K562 (cell line): ENCODE measurements around the gene OR2C1. TPM values are rescaled to one million over a fixed set of nuclear protein-coding genes. Genes with fewer than 3 reads are reported as not detected.

Experiments
- GATAD2A ChIP-seq: fragments of 450-650 bp; IDR thresholded peaks from 2 replicates; pipeline ENCODE4 v1.6.1; 2017
- HMG20A ChIP-seq: fragments of 450-650 bp; formaldehyde crosslinking; conservative IDR thresholded peaks from 2 replicates; pipeline ENCODE4 v1.4.0; 2020; ENCODE audit warnings: mild to moderate bottlenecking, mixed read lengths
- NRF1 ChIP-seq, 2 experiments: fragments of 450-650 bp; IDR thresholded peaks in 1 of 2; conservative IDR thresholded peaks in 1 of 2; 2 replicates each; pipeline ENCODE4 v1.6.1; 2014; ENCODE audit warnings: mild to moderate bottlenecking in 2 of 2
- RAD51 ChIP-seq: fragments of 450-650 bp; IDR thresholded peaks from 2 replicates; pipeline ENCODE4 v1.7.1; 2016; ENCODE audit warnings: low read depth, mild to moderate bottlenecking, borderline replicate concordance
- STAG1 ChIP-seq: sonication (generic); formaldehyde crosslinking; IDR thresholded peaks from 2 replicates; pipeline ENCODE4 v1.5.0; 2020; ENCODE audit warnings: missing genetic modification reagents, borderline replicate concordance
- WHSC1 ChIP-seq: IDR thresholded peaks from one replicate; pipeline ENCODE4 v1.6.1; 2012; ENCODE audit warnings: low read length, control low read depth, inconsistent platforms
- ZNF561 ChIP-seq: fragments of 450-650 bp; formaldehyde crosslinking; conservative IDR thresholded peaks from 2 replicates; pipeline ENCODE4 v1.4.0; 2020; ENCODE audit warnings: mild to moderate bottlenecking, moderate library complexity
- ZNF699 ChIP-seq: fragments of 250-450 bp; sonication (Bioruptor Pico); IDR thresholded peaks from 2 replicates; pipeline ENCODE4 v1.8.0; 2021; ENCODE audit warnings: mild to moderate bottlenecking, moderate library complexity; ENCODE audit not compliant: insufficient replicate concordance
- polyA plus RNA-seq, 8 experiments: library from polyadenylated mRNA; depleted of rRNA in 4 of 8; stranded (reverse) in 5 of 8; unstranded in 3 of 8; fragments of >200 nt; fragmentation: Nextera tagmentation in 2 of 8; fragmentation: Illumina TruSeq in 1 of 8; extraction: Ambion mirVana in 2 of 8; extraction: Trizol in 1 of 8; gene quantifications; 2 replicates each; pipeline versions ENCODE4 v1.2.1 to v1.2.3, GENCODE V29; 2011 to 2014; ENCODE audit warnings: inconsistent platforms in 1 of 8, missing spikeins in 1 of 8
- total RNA-seq, 7 experiments: library from RNA; depleted of rRNA in 6 of 7; stranded (reverse); fragments of >200 nt in 6 of 7; fragmentation: Illumina TruSeq in 2 of 7; extraction: Trizol in 2 of 7; gene quantifications; 2 replicates each; pipeline versions ENCODE4 v1.2.1 to v1.2.3, GENCODE V29; 2011 to 2021; ENCODE audit warnings: low replicate concordance in 1 of 7
- TF ChIP-seq, protein P1 (sequence below): fragments of 250-450 bp; sonication (Bioruptor Pico); IDR thresholded peaks from 2 replicates; pipeline ENCODE4 v1.8.0; 2022; ENCODE audit warnings: moderate library complexity, mild to moderate bottlenecking, inconsistent platforms
- TF ChIP-seq, protein P2 (sequence below): fragments of 250-450 bp; sonication (Bioruptor Pico); IDR thresholded peaks from 2 replicates; pipeline ENCODE4 v1.5.0; 2020; ENCODE audit warnings: mild to moderate bottlenecking, borderline replicate concordance
- TF ChIP-seq, protein P3 (sequence below): fragments of 450-650 bp; IDR thresholded peaks from 2 replicates; pipeline ENCODE4 v1.6.1; 2016
- TF ChIP-seq, protein P4 (sequence below): fragments of 450-650 bp; IDR thresholded peaks from 2 replicates; pipeline ENCODE4 v1.6.1; 2017; ENCODE audit warnings: antibody characterized with exemption
- TF ChIP-seq, protein P5 (sequence below): fragments of 250-450 bp; sonication (Bioruptor Pico); IDR thresholded peaks from 2 replicates; pipeline ENCODE4 v1.4.0; 2020; ENCODE audit warnings: mild to moderate bottlenecking, moderate library complexity, borderline replicate concordance
- TF ChIP-seq, protein P6 (sequence below): IDR thresholded peaks from 2 replicates; pipeline ENCODE4 v1.6.1; 2011; ENCODE audit warnings: borderline replicate concordance, low read depth, mild to moderate bottlenecking, moderate library complexity, low read length; ENCODE audit not compliant: insufficient read depth, poor library complexity, severe bottlenecking

The OR2C1 gene
- total and polyA plus RNA-seq, 9 of the 15 experiments (the other 6 are each of a cell fraction or from before 2014, with no cell fraction given): not detected

DNA sequence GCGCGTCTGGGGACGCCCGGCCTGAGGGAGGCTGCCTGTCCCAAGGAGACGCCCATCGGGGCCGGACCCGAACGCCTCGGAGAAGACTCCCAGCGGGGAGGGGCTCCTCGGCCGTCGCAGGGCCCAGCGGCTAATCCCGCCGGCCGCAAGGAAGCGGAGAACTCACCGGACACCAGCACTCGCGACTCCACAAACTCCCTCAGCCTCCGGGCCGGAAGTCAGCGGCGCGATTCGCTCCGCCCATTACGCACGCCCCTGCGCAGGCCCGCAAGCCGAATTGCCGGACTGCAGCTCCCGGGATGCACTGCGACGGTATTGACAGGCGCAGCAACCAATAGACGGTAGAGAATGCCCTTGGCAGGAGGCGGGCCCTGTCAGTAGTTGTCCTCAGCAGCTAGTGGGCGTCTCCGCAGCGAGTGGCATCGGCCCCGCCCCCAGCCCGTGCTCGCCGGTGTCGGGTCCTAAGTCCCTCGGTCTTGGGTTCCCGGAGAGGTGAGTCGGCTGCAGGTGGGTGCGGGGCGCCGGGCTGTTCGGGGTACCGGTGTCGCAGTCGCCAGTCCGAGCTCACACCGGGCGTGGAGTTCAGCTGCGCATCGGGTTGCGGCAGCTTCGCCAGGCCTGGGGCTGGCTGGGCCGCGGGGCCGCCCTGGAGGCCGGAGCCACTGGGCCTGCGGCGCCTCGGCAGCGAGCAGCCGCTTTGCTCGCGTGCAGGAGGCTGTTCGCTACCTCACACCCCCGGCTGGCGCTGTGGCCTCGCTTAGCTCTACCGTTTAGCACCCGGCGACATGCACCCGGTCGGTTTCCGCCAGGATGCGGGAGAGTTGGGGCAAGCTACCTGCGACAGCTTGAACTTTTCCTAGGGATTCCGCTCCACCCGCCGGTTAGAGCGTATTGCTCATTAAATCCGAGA is 45.3 kb downstream of the OR2C1 start, which contains the start of the genes ZNF174 and ZSCAN32 (continued):
- TF ChIP-seq, protein P1, sequence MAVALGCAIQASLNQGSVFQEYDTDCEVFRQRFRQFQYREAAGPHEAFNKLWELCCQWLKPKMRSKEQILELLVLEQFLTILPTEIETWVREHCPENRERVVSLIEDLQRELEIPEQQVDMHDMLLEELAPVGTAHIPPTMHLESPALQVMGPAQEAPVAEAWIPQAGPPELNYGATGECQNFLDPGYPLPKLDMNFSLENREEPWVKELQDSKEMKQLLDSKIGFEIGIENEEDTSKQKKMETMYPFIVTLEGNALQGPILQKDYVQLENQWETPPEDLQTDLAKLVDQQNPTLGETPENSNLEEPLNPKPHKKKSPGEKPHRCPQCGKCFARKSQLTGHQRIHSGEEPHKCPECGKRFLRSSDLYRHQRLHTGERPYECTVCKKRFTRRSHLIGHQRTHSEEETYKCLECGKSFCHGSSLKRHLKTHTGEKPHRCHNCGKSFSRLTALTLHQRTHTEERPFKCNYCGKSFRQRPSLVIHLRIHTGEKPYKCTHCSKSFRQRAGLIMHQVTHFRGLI: no peak
- TF ChIP-seq RAD51: no peak
- no peak for TF ChIP-seq ZNF561 (CRISPR knock-in tag)
- TF ChIP-seq HMG20A (CRISPR knock-in tag): no peak
- TF ChIP-seq ZNF699 (CRISPR knock-in tag): no peak
- TF ChIP-seq, protein P2, sequence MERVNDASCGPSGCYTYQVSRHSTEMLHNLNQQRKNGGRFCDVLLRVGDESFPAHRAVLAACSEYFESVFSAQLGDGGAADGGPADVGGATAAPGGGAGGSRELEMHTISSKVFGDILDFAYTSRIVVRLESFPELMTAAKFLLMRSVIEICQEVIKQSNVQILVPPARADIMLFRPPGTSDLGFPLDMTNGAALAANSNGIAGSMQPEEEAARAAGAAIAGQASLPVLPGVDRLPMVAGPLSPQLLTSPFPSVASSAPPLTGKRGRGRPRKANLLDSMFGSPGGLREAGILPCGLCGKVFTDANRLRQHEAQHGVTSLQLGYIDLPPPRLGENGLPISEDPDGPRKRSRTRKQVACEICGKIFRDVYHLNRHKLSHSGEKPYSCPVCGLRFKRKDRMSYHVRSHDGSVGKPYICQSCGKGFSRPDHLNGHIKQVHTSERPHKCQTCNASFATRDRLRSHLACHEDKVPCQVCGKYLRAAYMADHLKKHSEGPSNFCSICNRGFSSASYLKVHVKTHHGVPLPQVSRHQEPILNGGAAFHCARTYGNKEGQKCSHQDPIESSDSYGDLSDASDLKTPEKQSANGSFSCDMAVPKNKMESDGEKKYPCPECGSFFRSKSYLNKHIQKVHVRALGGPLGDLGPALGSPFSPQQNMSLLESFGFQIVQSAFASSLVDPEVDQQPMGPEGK (CRISPR knock-in tag): no peak
- TF ChIP-seq STAG1 (CRISPR knock-in tag): no peak
- peak; percentile 98 for TF ChIP-seq NRF1 (conservative IDR thresholded peaks at IDR 0.05 in 1 of 2, IDR thresholded peaks at IDR 0.05 in 1 of 2)
- TF ChIP-seq, protein P3, sequence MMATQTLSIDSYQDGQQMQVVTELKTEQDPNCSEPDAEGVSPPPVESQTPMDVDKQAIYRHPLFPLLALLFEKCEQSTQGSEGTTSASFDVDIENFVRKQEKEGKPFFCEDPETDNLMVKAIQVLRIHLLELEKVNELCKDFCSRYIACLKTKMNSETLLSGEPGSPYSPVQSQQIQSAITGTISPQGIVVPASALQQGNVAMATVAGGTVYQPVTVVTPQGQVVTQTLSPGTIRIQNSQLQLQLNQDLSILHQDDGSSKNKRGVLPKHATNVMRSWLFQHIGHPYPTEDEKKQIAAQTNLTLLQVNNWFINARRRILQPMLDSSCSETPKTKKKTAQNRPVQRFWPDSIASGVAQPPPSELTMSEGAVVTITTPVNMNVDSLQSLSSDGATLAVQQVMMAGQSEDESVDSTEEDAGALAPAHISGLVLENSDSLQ: peak; percentile 100
- TF ChIP-seq, protein P4, sequence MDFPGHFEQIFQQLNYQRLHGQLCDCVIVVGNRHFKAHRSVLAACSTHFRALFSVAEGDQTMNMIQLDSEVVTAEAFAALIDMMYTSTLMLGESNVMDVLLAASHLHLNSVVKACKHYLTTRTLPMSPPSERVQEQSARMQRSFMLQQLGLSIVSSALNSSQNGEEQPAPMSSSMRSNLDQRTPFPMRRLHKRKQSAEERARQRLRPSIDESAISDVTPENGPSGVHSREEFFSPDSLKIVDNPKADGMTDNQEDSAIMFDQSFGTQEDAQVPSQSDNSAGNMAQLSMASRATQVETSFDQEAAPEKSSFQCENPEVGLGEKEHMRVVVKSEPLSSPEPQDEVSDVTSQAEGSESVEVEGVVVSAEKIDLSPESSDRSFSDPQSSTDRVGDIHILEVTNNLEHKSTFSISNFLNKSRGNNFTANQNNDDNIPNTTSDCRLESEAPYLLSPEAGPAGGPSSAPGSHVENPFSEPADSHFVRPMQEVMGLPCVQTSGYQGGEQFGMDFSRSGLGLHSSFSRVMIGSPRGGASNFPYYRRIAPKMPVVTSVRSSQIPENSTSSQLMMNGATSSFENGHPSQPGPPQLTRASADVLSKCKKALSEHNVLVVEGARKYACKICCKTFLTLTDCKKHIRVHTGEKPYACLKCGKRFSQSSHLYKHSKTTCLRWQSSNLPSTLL: no peak
- TF ChIP-seq, protein P5, sequence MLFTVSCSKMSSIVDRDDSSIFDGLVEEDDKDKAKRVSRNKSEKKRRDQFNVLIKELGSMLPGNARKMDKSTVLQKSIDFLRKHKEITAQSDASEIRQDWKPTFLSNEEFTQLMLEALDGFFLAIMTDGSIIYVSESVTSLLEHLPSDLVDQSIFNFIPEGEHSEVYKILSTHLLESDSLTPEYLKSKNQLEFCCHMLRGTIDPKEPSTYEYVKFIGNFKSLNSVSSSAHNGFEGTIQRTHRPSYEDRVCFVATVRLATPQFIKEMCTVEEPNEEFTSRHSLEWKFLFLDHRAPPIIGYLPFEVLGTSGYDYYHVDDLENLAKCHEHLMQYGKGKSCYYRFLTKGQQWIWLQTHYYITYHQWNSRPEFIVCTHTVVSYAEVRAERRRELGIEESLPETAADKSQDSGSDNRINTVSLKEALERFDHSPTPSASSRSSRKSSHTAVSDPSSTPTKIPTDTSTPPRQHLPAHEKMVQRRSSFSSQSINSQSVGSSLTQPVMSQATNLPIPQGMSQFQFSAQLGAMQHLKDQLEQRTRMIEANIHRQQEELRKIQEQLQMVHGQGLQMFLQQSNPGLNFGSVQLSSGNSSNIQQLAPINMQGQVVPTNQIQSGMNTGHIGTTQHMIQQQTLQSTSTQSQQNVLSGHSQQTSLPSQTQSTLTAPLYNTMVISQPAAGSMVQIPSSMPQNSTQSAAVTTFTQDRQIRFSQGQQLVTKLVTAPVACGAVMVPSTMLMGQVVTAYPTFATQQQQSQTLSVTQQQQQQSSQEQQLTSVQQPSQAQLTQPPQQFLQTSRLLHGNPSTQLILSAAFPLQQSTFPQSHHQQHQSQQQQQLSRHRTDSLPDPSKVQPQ (CRISPR knock-in tag): no peak
- TF ChIP-seq GATAD2A: 0 out of 2 replicates have a peak, but pooled peaks have one; percentile 31
- TF ChIP-seq WHSC1: no peak
- TF ChIP-seq, protein P6, sequence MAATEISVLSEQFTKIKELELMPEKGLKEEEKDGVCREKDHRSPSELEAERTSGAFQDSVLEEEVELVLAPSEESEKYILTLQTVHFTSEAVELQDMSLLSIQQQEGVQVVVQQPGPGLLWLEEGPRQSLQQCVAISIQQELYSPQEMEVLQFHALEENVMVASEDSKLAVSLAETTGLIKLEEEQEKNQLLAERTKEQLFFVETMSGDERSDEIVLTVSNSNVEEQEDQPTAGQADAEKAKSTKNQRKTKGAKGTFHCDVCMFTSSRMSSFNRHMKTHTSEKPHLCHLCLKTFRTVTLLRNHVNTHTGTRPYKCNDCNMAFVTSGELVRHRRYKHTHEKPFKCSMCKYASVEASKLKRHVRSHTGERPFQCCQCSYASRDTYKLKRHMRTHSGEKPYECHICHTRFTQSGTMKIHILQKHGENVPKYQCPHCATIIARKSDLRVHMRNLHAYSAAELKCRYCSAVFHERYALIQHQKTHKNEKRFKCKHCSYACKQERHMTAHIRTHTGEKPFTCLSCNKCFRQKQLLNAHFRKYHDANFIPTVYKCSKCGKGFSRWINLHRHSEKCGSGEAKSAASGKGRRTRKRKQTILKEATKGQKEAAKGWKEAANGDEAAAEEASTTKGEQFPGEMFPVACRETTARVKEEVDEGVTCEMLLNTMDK: no peak
